ENCODE measurements around the gene NADK2.

NADK2 gene

DNA sequence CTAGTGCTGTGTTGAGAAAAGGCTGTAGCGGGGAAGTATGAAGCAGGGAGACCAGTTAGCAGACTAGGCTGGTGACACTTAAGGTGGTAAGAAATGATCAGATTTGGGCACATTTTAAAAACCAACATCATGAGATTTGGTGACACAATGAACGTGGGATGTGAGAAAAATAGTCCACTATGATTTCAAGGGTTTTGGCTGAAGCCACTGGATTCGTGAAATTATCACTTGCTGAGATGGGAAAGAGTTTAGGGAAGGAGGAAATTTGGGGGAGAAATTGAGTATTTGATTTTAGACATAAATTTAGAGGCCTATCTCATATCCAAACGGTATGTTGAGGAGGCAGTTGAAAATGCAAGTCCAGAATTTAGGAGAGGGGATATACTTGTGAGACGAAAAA lies 66.7 kb downstream of the NADK2 start:
- no peak overlapping the region for H3K27ac ChIP-seq
- TF ChIP-seq, protein P1, sequence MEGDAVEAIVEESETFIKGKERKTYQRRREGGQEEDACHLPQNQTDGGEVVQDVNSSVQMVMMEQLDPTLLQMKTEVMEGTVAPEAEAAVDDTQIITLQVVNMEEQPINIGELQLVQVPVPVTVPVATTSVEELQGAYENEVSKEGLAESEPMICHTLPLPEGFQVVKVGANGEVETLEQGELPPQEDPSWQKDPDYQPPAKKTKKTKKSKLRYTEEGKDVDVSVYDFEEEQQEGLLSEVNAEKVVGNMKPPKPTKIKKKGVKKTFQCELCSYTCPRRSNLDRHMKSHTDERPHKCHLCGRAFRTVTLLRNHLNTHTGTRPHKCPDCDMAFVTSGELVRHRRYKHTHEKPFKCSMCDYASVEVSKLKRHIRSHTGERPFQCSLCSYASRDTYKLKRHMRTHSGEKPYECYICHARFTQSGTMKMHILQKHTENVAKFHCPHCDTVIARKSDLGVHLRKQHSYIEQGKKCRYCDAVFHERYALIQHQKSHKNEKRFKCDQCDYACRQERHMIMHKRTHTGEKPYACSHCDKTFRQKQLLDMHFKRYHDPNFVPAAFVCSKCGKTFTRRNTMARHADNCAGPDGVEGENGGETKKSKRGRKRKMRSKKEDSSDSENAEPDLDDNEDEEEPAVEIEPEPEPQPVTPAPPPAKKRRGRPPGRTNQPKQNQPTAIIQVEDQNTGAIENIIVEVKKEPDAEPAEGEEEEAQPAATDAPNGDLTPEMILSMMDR (IDR thresholded peaks at IDR 0.05; ENCODE audit: low read depth, low read length, missing control alignments): no peak
- no peak for DNase-seq
- no peak overlapping the region for H3K4me3 ChIP-seq (ENCODE audit: low read depth, low read length)
- in situ Hi-C loops (cut with HindIII; ENCODE audit: low pct_ligation_motif_present, low sequenced_read_pairs): no loop called here
- no peaks in the 10 kb centered on the region for H3K27me3 ChIP-seq (replicated peaks)
- peaks cover 21% of the 10 kb centered on the region for H3K36me3 ChIP-seq (replicated peaks)

DNA sequence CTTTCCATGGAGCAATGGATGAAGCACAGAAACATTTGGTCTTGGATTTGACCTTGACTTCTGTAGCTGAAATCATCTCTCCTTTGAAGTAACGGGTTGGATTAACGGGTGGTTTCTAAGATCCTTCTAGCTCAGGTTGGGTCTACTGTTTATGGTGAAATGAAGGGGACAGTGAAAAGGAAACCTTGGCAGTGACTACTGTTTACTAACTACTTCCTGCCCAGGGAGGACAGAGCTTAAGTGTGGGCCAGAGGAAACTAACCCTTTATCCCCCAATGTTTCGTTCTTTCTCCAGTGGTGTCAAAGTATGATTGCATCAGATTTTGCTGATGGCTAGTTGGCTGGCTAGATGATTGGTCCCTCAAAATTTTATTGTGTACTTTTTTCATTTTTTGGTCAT lies 67.6 kb downstream of the NADK2 start:
- no peak overlapping the region for H3K27ac ChIP-seq
- no peaks in the 10 kb centered on the region for H3K27me3 ChIP-seq (replicated peaks)
- DNase-seq: no peak
- H3K36me3 ChIP-seq (replicated peaks): peaks cover 21% of the 10 kb centered on the region
- no peak overlapping the region for H3K4me3 ChIP-seq (ENCODE audit: low read depth, low read length)
- in situ Hi-C loops (cut with HindIII; ENCODE audit: low pct_ligation_motif_present, low sequenced_read_pairs): no loop called here
- TF ChIP-seq, protein P1 (IDR thresholded peaks at IDR 0.05; ENCODE audit: low read depth, low read length, missing control alignments): no peak

DNA sequence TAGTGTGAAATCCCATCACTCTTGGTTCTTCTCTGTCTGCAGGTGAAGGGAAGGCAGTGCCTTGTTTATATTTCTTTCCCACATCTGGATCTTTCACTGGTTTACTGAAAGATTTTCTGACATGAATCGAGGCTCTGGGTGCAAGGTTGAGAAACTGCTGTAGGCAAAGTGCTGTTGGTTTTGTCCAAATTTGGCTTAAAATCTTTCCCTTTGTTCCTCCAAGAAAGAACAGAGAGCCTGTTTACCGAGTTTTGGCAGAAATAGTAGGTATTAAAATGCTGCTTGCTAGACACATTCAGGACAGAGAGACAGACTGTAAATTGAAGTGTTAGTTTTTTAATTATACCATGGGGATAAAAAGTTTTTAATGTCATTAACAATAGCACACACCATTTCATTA lies 68.3 kb downstream of the NADK2 start:
- in situ Hi-C loops (cut with HindIII; ENCODE audit: low pct_ligation_motif_present, low sequenced_read_pairs): no loop called here
- no peak for DNase-seq
- Histone ChIP-seq H3K36me3 (replicated peaks) (peaks cover 26% of the 10 kb centered on the region), H3K27me3 (replicated peaks) (no peaks in the 10 kb centered on the region), H3K4me3 (ENCODE audit: low read depth, low read length) (no peak overlapping the region), H3K27ac (no peak overlapping the region)
- TF ChIP-seq, protein P1 (IDR thresholded peaks at IDR 0.05; ENCODE audit: low read depth, low read length, missing control alignments): no peak

DNA sequence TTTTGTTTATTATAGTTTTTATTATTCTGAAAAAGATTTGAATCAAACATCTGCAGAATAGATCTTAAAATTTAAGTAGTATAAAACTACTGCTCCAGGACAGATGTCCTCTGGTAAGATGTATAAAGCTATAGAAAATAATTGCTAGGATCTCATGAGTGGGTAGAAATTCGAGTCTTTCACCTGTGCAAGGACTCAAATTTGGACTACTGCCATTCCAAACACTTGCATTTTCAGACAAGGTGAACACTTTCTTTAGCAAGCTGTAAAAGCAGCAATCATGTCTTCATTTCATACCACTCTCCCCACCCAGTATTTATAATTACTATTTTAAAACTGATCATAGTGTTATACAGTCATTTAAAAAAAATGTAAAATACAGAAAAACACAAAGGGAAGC lies 69.1 kb downstream of the NADK2 start:
- H3K27me3 ChIP-seq (replicated peaks): no peaks in the 10 kb centered on the region
- in situ Hi-C loops (cut with HindIII; ENCODE audit: low pct_ligation_motif_present, low sequenced_read_pairs): no loop called here
- DNase-seq: no peak
- TF ChIP-seq, protein P1 (IDR thresholded peaks at IDR 0.05; ENCODE audit: low read depth, low read length, missing control alignments): no peak
- H3K36me3 ChIP-seq (replicated peaks): peaks cover 31% of the 10 kb centered on the region
- H3K4me3 ChIP-seq (ENCODE audit: low read depth, low read length): no peak overlapping the region
- no peak overlapping the region for H3K27ac ChIP-seq

DNA sequence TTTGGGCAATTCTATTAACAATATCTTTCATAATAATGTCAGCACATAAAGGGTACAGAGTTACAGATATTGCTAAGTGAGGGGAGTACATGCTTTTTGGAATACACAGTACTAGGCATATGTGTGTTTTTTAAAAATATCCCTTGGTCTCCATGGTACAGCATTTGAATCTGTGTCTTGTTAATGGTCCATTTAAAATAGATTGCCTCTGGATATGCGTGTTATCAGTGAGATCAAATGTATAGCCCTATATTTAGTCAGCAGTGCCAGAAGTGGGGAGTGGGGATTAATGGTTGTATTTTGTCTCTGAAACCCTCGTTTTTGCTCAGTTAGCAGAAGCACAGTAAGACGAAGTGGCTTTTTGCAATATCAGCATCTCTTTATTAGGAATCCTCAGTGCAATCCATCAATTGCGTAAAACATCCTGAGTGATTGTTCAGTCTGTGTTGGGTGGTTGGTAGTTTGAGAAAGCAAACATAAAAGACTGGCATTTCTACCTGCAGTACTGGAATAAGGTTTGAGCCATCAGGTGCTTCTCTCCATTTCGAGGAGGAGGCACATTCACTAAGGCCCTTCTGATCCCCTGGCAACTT lies 70.8 kb downstream of the NADK2 start:
- TF ChIP-seq, protein P1 (IDR thresholded peaks at IDR 0.05; ENCODE audit: low read depth, low read length, missing control alignments): no peak
- Histone ChIP-seq H3K4me3 (ENCODE audit: low read depth, low read length) (no peak overlapping the region), H3K27ac (no peak overlapping the region), H3K36me3 (replicated peaks) (peaks cover 34% of the 10 kb centered on the region), H3K27me3 (replicated peaks) (no peaks in the 10 kb centered on the region)
- in situ Hi-C loops (cut with HindIII; ENCODE audit: low pct_ligation_motif_present, low sequenced_read_pairs): no loop called here
- DNase-seq: no peak

DNA sequence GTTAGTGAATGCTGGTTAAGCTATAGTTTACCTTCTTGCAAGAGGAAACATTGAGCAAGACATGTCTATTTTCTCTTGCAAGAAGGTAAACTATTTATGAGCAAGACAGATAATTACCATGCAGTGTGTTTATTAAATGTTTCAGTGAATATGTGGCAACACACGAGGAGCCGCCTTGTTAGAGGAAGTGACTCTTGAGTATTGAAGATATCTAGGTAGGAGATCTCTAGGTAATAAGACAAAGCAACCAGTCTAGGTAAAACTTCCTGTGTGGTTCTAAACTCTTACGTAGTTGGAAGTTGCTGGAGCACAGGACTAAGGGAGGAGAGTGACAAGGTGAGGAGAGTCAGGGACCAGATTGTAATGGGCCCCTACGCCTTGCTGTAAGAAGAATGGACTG lies 73.0 kb downstream of the NADK2 start:
- Histone ChIP-seq H3K27ac (no peak overlapping the region), H3K36me3 (replicated peaks) (peaks cover 38% of the 10 kb centered on the region), H3K4me3 (ENCODE audit: low read depth, low read length) (no peak overlapping the region), H3K27me3 (replicated peaks) (no peaks in the 10 kb centered on the region)
- in situ Hi-C loops (cut with HindIII; ENCODE audit: low pct_ligation_motif_present, low sequenced_read_pairs): no loop called here
- DNase-seq: no peak
- TF ChIP-seq, protein P1 (IDR thresholded peaks at IDR 0.05; ENCODE audit: low read depth, low read length, missing control alignments): no peak

All from brain microvascular endothelial cell (primary cell).